H1 (cell line): ENCODE data around the gene MRTFB. TPM values are rescaled to one million over a fixed set of nuclear protein-coding genes. Genes with fewer than 3 reads are reported as not detected.

Experiments used
- CTCF ChIA-PET: fragments of 300-600 bp; sonication (Branson Sonifier 250); formaldehyde crosslinking; loops from one replicate; lab custom pipeline; 2021; ENCODE audit not compliant: partially characterized antibody; lab: Charles Lee
- POLR2A ChIA-PET: fragments of 300-600 bp; sonication (Branson Sonifier 250); formaldehyde crosslinking; loops from one replicate; lab custom pipeline; 2021; ENCODE audit warnings: inconsistent platforms; ENCODE audit not compliant: partially characterized antibody; lab: Charles Lee
- DNase-seq, 2 experiments: peaks; one replicate each; pipeline versions ENCODE4 v3.0.0 to v3.0.0-alpha.2; 2010 to 2022; ENCODE audit warnings: low spot score in 2 of 2, low read depth in 1 of 2, mixed read lengths in 1 of 2
- FAIRE-seq: peaks from 2 replicates; lab custom pipeline; 2011; peaks lifted over from hg19 to GRCh38; lab: Jason Lieb, UNC
- H2AFZ ChIP-seq: 2 replicates; pipeline ENCODE4 v1.8.1; 2012; ENCODE audit warnings: low read length, inconsistent platforms
- H2AK5ac ChIP-seq: 2 replicates; pipeline ENCODE4 v1.6.1; 2013; ENCODE audit warnings: low read depth, low read length
- H2BK120ac ChIP-seq: replicated peaks from 2 replicates; pipeline ENCODE3; 2013; ENCODE audit warnings: low read depth, low read length, inconsistent platforms
- H2BK12ac ChIP-seq: 2 replicates; pipeline ENCODE4 v1.6.1; 2013; ENCODE audit warnings: low read depth, low read length
- H2BK15ac ChIP-seq: 2 replicates; pipeline ENCODE4 v1.6.1; 2013; ENCODE audit warnings: low read length
- H2BK20ac ChIP-seq: 2 replicates; pipeline ENCODE4 v1.6.1; 2013; ENCODE audit warnings: low read length
- H2BK5ac ChIP-seq: 2 replicates; pipeline ENCODE4 v1.6.1; 2013; ENCODE audit warnings: low read depth, low read length
- H3K14ac ChIP-seq: 2 replicates; pipeline ENCODE4 v1.6.1; 2013; ENCODE audit warnings: inconsistent platforms; ENCODE audit not compliant: insufficient read length
- H3K18ac ChIP-seq: 2 replicates; pipeline ENCODE4 v1.6.1; 2013; ENCODE audit warnings: low read length; ENCODE audit errors: extremely low read depth
- H3K23ac ChIP-seq: 2 replicates; pipeline ENCODE4 v1.6.1; 2013; ENCODE audit warnings: inconsistent platforms; ENCODE audit not compliant: insufficient read length
- H3K23me2 ChIP-seq: 2 replicates; pipeline ENCODE4 v1.6.1; 2013; ENCODE audit warnings: low read depth, low read length
- H3K27ac ChIP-seq: 2 replicates; pipeline ENCODE4 v1.6.1; 2011; ENCODE audit warnings: low read depth, low read length, inconsistent platforms
- H3K27me3 ChIP-seq, 4 experiments: replicated peaks in 1 of 4; 1 replicate in 1 of 4; 2 replicates in 3 of 4; pipeline versions ENCODE4 v1.6.1 to v1.8.1; 2011 to 2013; ENCODE audit warnings: low read length in 3 of 4, mild to moderate bottlenecking in 3 of 4, inconsistent platforms in 2 of 4, mixed read lengths in 2 of 4, moderate library complexity in 1 of 4; ENCODE audit not compliant: control insufficient read depth in 3 of 4, insufficient read depth in 3 of 4; ENCODE audit errors: extremely low read depth in 1 of 4
- H3K36me3 ChIP-seq, 4 experiments: 2 replicates each; pipeline versions ENCODE4 v1.6.1 to v1.8.1; 2011 to 2013; ENCODE audit warnings: mild to moderate bottlenecking in 4 of 4, low read length in 3 of 4, moderate library complexity in 2 of 4, control low read depth in 1 of 4, inconsistent platforms in 1 of 4; ENCODE audit not compliant: insufficient read depth in 4 of 4, control insufficient read depth in 2 of 4
- H3K4ac ChIP-seq: replicated peaks from 2 replicates; pipeline ENCODE3; 2013; ENCODE audit warnings: low read length, low read depth, mixed read lengths, inconsistent platforms; ENCODE audit not compliant: insufficient read length
- H3K4me1 ChIP-seq, 4 experiments: replicated peaks in 1 of 4; 1 replicate in 1 of 4; 2 replicates in 3 of 4; pipeline versions ENCODE4 v1.6.1 to v1.8.1; 2011 to 2013; ENCODE audit warnings: low read length in 3 of 4, inconsistent platforms in 2 of 4, mixed read lengths in 1 of 4; ENCODE audit not compliant: insufficient read depth in 4 of 4, control insufficient read depth in 3 of 4
- H3K4me2 ChIP-seq, 2 experiments: 2 replicates each; pipeline versions ENCODE4 v1.6.1 to v1.8.1; 2011 to 2013; ENCODE audit warnings: low read depth in 2 of 2, low read length in 2 of 2, control low read depth in 1 of 2, inconsistent platforms in 1 of 2, mild to moderate bottlenecking in 1 of 2; ENCODE audit not compliant: insufficient read depth in 1 of 2
- H3K4me3 ChIP-seq, 4 experiments: fragments of 200-600, 300-600 bp in 1 of 4; sonication (generic), shearing (Covaris generic), sonication (Bioruptor Twin) in 1 of 4; 2 replicates each; pipeline versions ENCODE4 v1.5.1 to v1.8.1; 2011 to 2016; ENCODE audit warnings: low read length in 4 of 4, low read depth in 3 of 4, control low read depth in 2 of 4, inconsistent platforms in 2 of 4, mild to moderate bottlenecking in 2 of 4, mixed read lengths in 1 of 4, moderate library complexity in 1 of 4; ENCODE audit not compliant: insufficient read depth in 2 of 4; ENCODE audit errors: extremely low read depth in 1 of 4
- H3K56ac ChIP-seq: replicated peaks from 2 replicates; pipeline ENCODE3; 2013; ENCODE audit warnings: low read depth, mild to moderate bottlenecking, mixed read lengths, low read length, inconsistent platforms; ENCODE audit not compliant: insufficient read length
- H3K79me1 ChIP-seq: 2 replicates; pipeline ENCODE4 v1.6.1; 2013; ENCODE audit warnings: low read depth, low read length, control low read depth
- H3K79me2 ChIP-seq, 2 experiments: 2 replicates each; pipeline versions ENCODE4 v1.6.1 to v1.8.1; 2012 to 2013; ENCODE audit warnings: low read length in 2 of 2, mild to moderate bottlenecking in 2 of 2, inconsistent platforms in 1 of 2; ENCODE audit not compliant: insufficient read depth in 2 of 2, control insufficient read depth in 1 of 2
- H3K9ac ChIP-seq, 4 experiments: replicated peaks in 1 of 4; 1 replicate in 1 of 4; 2 replicates in 3 of 4; pipeline versions ENCODE4 v1.6.1 to v1.8.1; 2011 to 2013; ENCODE audit warnings: low read depth in 3 of 4, low read length in 3 of 4, control low read depth in 2 of 4, mild to moderate bottlenecking in 2 of 4, moderate library complexity in 2 of 4, inconsistent platforms in 1 of 4; ENCODE audit errors: extremely low read depth in 1 of 4
- H3K9me3 ChIP-seq, 2 experiments: 2 replicates each; pipeline versions ENCODE4 v1.6.1 to v1.8.1; 2012 to 2013; ENCODE audit warnings: mild to moderate bottlenecking in 2 of 2, moderate library complexity in 2 of 2, control low read depth in 1 of 2, inconsistent platforms in 1 of 2, low read depth in 1 of 2, low read length in 1 of 2, mixed read lengths in 1 of 2; ENCODE audit not compliant: insufficient read depth in 2 of 2
- H4K20me1 ChIP-seq, 2 experiments: replicated peaks in 1 of 2; 2 replicates each; pipeline versions ENCODE3 to v1.8.1; 2011 to 2013; ENCODE audit warnings: inconsistent platforms in 2 of 2, low read length in 2 of 2, mild to moderate bottlenecking in 1 of 2; ENCODE audit not compliant: insufficient read depth in 2 of 2, control insufficient read depth in 1 of 2
- H4K5ac ChIP-seq: 2 replicates; pipeline ENCODE4 v1.6.1; 2013; ENCODE audit warnings: low read length, low read depth, mixed read lengths, inconsistent platforms; ENCODE audit not compliant: insufficient read length
- H4K8ac ChIP-seq: 2 replicates; pipeline ENCODE4 v1.8.0; 2013; ENCODE audit warnings: mild to moderate bottlenecking, moderate library complexity, low read length, inconsistent platforms; ENCODE audit not compliant: insufficient read depth; ENCODE audit errors: extremely low read depth
- H4K91ac ChIP-seq: replicated peaks from 2 replicates; pipeline ENCODE3; 2013; ENCODE audit warnings: low read length, mixed read lengths, inconsistent platforms; ENCODE audit not compliant: insufficient read length
- CHD2 ChIP-seq: IDR thresholded peaks from 2 replicates; pipeline ENCODE4 v1.6.1; 2012; ENCODE audit warnings: low read length, improper control_type of control experiment
- POLR2A ChIP-seq, 2 experiments: IDR thresholded peaks; 1 replicate in 1 of 2; 2 replicates in 1 of 2; pipeline ENCODE4 v1.6.1; 2011; ENCODE audit warnings: low read depth in 2 of 2, low read length in 2 of 2, mild to moderate bottlenecking in 2 of 2; ENCODE audit errors: control extremely low read depth in 1 of 2
- WGBS, 2 experiments: shearing (Covaris generic) in 1 of 2; methylation state at CpG; one replicate each; pipeline versions ENCODE4 v1.1.6 to v1.1.7; 2013 to 2015; ENCODE audit warnings: low lambda C conversion rate in 2 of 2, mixed read lengths in 2 of 2, inconsistent platforms in 1 of 2, low coverage in 1 of 2, missing lambda C conversion rate in 1 of 2; ENCODE audit not compliant: insufficient replicate concordance in 2 of 2, insufficient coverage in 1 of 2, insufficient read length in 1 of 2; ENCODE audit errors: extremely low coverage in 1 of 2, missing lambda C conversion rate in 1 of 2; 5-methylcytosine and 5-hydroxymethylcytosine counted together
- polyA plus RNA-seq, 7 experiments: library from polyadenylated mRNA; depleted of rRNA in 3 of 7; stranded (reverse) in 5 of 7; unstranded in 2 of 7; fragments of >200 nt in 5 of 7; fragments of 200-250 nt in 2 of 7; gene quantifications; 1 replicate in 5 of 7; 2 replicates in 1 of 7; 4 replicates in 1 of 7; pipeline versions ENCODE4 v1.2.1 to v1.2.3, GENCODE V29; 2011 to 2013; ENCODE audit warnings: missing spikeins in 2 of 7, mixed read lengths in 2 of 7
- total RNA-seq: library from RNA; stranded (reverse); fragmentation: NEBNext Ultra II Directional; extraction: Animal tissue kit (Norgen Biotek cat#: 25700); gene quantifications from 2 replicates; pipeline ENCODE4 v1.2.1, GENCODE V29; 2021

MRTFB gene
- total and polyA plus RNA-seq, 2 of the 8 experiments (the other 6 are each of a cell fraction or from before 2014, with no cell fraction given): 13.5 to 34.9 TPM

DNA sequence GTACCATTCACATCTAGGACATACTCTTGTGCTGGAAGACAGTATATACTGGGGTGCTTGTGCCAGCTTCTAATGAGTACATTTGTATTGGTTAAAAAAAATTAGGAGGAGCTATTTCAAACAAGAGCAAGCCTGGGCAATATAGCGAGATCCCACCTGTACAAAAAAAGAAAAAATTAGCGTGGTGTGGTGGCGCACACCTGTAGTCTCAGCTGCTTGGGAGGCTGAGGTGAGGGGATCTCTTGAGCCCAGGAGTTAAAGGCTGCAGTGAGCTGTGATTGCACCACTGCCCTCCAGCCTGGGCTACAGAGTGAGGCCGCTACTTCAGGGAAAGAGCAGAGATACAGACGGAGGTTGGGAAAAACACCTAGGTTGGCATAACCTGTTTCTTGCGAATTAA is 1.2 kb downstream of the MRTFB start:
- peaks cover 4 to 54% of the 10 kb centered on the region in 2 experiments; a peak in 3 of 4 replicates for H3K79me2 ChIP-seq
- no peaks in the 10 kb centered on the region for H3K27me3 ChIP-seq
- CTCF ChIA-PET: no interaction called here

More for the DNA sequence above, 1.2 kb downstream of the MRTFB start:
- no peak overlapping the region; a peak in 2 of 7 replicates for H3K9ac ChIP-seq
- H4K5ac ChIP-seq: no peak overlapping the region
- POLR2A ChIA-PET: interaction anchor here (1.4 kb wide), 1 partner anchor 9 kb away, joined by 5 read pairs; no protein-coding TSS in a partner anchor
- no peak overlapping the region for H3K23ac ChIP-seq
- H2AK5ac ChIP-seq: no peak overlapping the region
- H3K4me1 ChIP-seq: peaks cover 0 to 6% (median 0%) of the 10 kb centered on the region in 4 experiments; a peak in 3 of 7 replicates
- no peak overlapping the region for H3K14ac ChIP-seq
- H2BK5ac ChIP-seq: no peak overlapping the region
- H4K20me1 ChIP-seq: peaks cover 0 to 2% of the 10 kb centered on the region in 2 experiments
- no peak overlapping the region for H4K91ac ChIP-seq
- no peak overlapping the region for H2BK120ac ChIP-seq
- H3K79me1 ChIP-seq: peaks cover 8% of the 10 kb centered on the region
- no peak overlapping the region for H2AFZ ChIP-seq
- FAIRE-seq (no peak), DNase-seq (no peak)
- H2BK12ac ChIP-seq: no peak overlapping the region
- no peak overlapping the region for H4K8ac ChIP-seq
- H3K56ac ChIP-seq: no peak overlapping the region
- no peak overlapping the region for H2BK20ac ChIP-seq
- H3K4me2 ChIP-seq: peak overlapping the region; percentile 64
- H3K18ac ChIP-seq: no peak overlapping the region
- H3K4ac ChIP-seq: no peak overlapping the region
- H2BK15ac ChIP-seq: no peak overlapping the region
- H3K23me2 ChIP-seq: peaks cover 4% of the 10 kb centered on the region; the same call in 1 of the 2 replicates
- TF ChIP-seq CHD2 (no peak), POLR2A (IDR thresholded peaks at IDR 0.05; ENCODE audit: control extremely low read depth in 1 of 2, low read depth in 2 of 2, low read length in 2 of 2) (no peak)
- peaks cover 0 to 5% (median 0%) of the 10 kb centered on the region in 4 experiments; a peak in 2 of 8 replicates for H3K36me3 ChIP-seq
- peak overlapping the region; percentile 53 to 95 (median 80); a peak in 7 of 8 replicates for H3K4me3 ChIP-seq
- no peak overlapping the region for H3K27ac ChIP-seq
- WGBS, 2 experiments: 98% methylated on average over 6 of the region's 6 CpGs; no CpG with 5 or more reads in 1 of the 2 experiments
- H3K9me3 ChIP-seq: no peaks in the 10 kb centered on the region
